Stomach (tissue), 4 donors: Measurements from ENCODE around the gene CYTH1.

Experiments used
- CTCF ChIP-seq, 7 experiments: fragments of 450-650 bp in 4 of 7; fragments of 200-600 bp in 3 of 7; sonication (generic) in 3 of 7; IDR thresholded peaks; one replicate each; pipeline ENCODE4 v1.5.1; 2016 to 2019; ENCODE audit warnings: antibody characterized with exemption in 7 of 7, control low read depth in 2 of 7, mild to moderate bottlenecking in 1 of 7
- EP300 ChIP-seq: sonication (generic); formaldehyde crosslinking; IDR thresholded peaks from one replicate; pipeline ENCODE4 v1.6.1; 2017; ENCODE audit warnings: antibody characterized with exemption
- POLR2A ChIP-seq, 4 donors: fragments of 450-650 bp; IDR thresholded peaks; one replicate each; pipeline ENCODE4 v1.6.1; 2016; ENCODE audit warnings: antibody characterized with exemption in 4 of 4, control low read depth in 2 of 4, mild to moderate bottlenecking in 1 of 4, moderate library complexity in 1 of 4

- TF ChIP-seq CTCF (IDR thresholded peaks at IDR 0.05) (no peak), EP300 (no peak), POLR2A (IDR thresholded peaks at IDR 0.05) (no peak)
Observed at GRCh38 chr17:78669975-78670518, 112.0 kb downstream of the CYTH1 start.
